IMR-90 (cell line): Measurements from ENCODE around the gene NAV2. TPM values are rescaled to one million over a fixed set of nuclear protein-coding genes. Genes with fewer than 3 reads are reported as not detected.

Experiments used
- ATAC-seq: fragments of 200-7000 bp; cut with Tn5 transposase; 2 replicates; pipeline ENCODE4 v1.9.1; 2020; ENCODE audit warnings: low read depth, mild to moderate bottlenecking, moderate library complexity
- BruUV-seq: library from RNA; stranded (reverse); fragments of 400-500 nt; replicated peaks from 2 replicates; lab custom pipeline; 2021; lab: Mats Ljungman, UMichigan
- CTCF ChIA-PET: fragments of 300-600 bp; formaldehyde crosslinking; extraction: SDS; loops from one replicate; lab custom pipeline; 2021; ENCODE audit warnings: antibody characterized with exemption; lab: Yijun Ruan, JAX
- POLR2A ChIA-PET: fragments of 300-600 bp; sonication (Branson Sonifier 250); formaldehyde crosslinking; loops from one replicate; lab custom pipeline; 2022; ENCODE audit warnings: antibody characterized with exemption; ENCODE audit not compliant: unreplicated experiment; lab: Charles Lee
- DNase-seq: peaks from one replicate; pipeline ENCODE4 v3.0.0; 2013
- H2AFZ ChIP-seq: replicated peaks from 2 replicates; pipeline ENCODE3; 2013; ENCODE audit warnings: low read length, mild to moderate bottlenecking; ENCODE audit not compliant: poor library complexity
- H2AK5ac ChIP-seq: 2 replicates; pipeline ENCODE4 v1.6.1; 2013; ENCODE audit warnings: low read depth, low read length, inconsistent platforms
- H2AK9ac ChIP-seq: replicated peaks from 2 replicates; pipeline ENCODE3; 2013; ENCODE audit warnings: mild to moderate bottlenecking, low read depth, low read length, moderate library complexity; ENCODE audit not compliant: poor library complexity
- H2BK120ac ChIP-seq: 2 replicates; pipeline ENCODE4 v1.6.1; 2013; ENCODE audit warnings: low read depth, low read length, inconsistent platforms
- H2BK15ac ChIP-seq: 3 replicates; pipeline ENCODE4 v1.6.1; 2013; ENCODE audit warnings: low read depth, low read length, inconsistent platforms
- H2BK20ac ChIP-seq: 2 replicates; pipeline ENCODE4 v1.6.1; 2013; ENCODE audit warnings: low read depth, mild to moderate bottlenecking, inconsistent platforms, low read length, moderate library complexity
- H2BK5ac ChIP-seq: 2 replicates; pipeline ENCODE4 v1.6.1; 2013; ENCODE audit warnings: mild to moderate bottlenecking, low read depth, low read length, inconsistent platforms; ENCODE audit not compliant: poor library complexity, severe bottlenecking
- H3K14ac ChIP-seq: replicated peaks from 2 replicates; pipeline ENCODE4 v1.6.1; 2013; ENCODE audit warnings: low read depth, low read length, inconsistent platforms
- H3K18ac ChIP-seq: 2 replicates; pipeline ENCODE4 v1.6.1; 2013; ENCODE audit warnings: low read depth, low read length, control low read depth
- H3K23ac ChIP-seq: 2 replicates; pipeline ENCODE4 v1.6.1; 2013; ENCODE audit warnings: low read depth, low read length, inconsistent platforms
- H3K27ac ChIP-seq: 2 replicates; pipeline ENCODE4 v1.5.1; 2013; ENCODE audit warnings: mild to moderate bottlenecking, control low read depth, low read length; ENCODE audit not compliant: insufficient read depth
- H3K27me3 ChIP-seq: 2 replicates; pipeline ENCODE4 v1.6.1; 2013; ENCODE audit warnings: low read length; ENCODE audit not compliant: control insufficient read depth, insufficient read depth
- H3K36me3 ChIP-seq: 2 replicates; pipeline ENCODE4 v1.6.1; 2013; ENCODE audit warnings: low read length, mixed read lengths; ENCODE audit not compliant: control insufficient read depth, insufficient read depth
- H3K4ac ChIP-seq: 2 replicates; pipeline ENCODE4 v1.6.1; 2013; ENCODE audit warnings: low read depth, low read length, inconsistent platforms
- H3K4me1 ChIP-seq: 2 replicates; pipeline ENCODE4 v1.6.1; 2013; ENCODE audit warnings: low read length, mixed read lengths; ENCODE audit not compliant: control insufficient read depth, insufficient read depth
- H3K4me2 ChIP-seq: 2 replicates; pipeline ENCODE4 v1.6.1; 2013; ENCODE audit warnings: low read depth, mild to moderate bottlenecking, control low read depth, low read length, moderate library complexity
- H3K4me3 ChIP-seq: 2 replicates; pipeline ENCODE4 v1.5.1; 2013; ENCODE audit warnings: low read depth, mild to moderate bottlenecking, control low read depth, low read length, moderate library complexity; ENCODE audit not compliant: insufficient read depth
- H3K56ac ChIP-seq: 2 replicates; pipeline ENCODE4 v1.6.1; 2013; ENCODE audit warnings: low read length, inconsistent platforms; ENCODE audit not compliant: insufficient read depth; ENCODE audit errors: extremely low read depth
- H3K79me1 ChIP-seq, 2 experiments: 2 replicates each; pipeline ENCODE4 v1.6.1; 2013; ENCODE audit warnings: low read length in 2 of 2, inconsistent platforms in 1 of 2, low read depth in 1 of 2
- H3K9ac ChIP-seq: 2 replicates; pipeline ENCODE4 v1.6.1; 2013; ENCODE audit warnings: low read depth, low read length, control low read depth
- H3K9me1 ChIP-seq: 2 replicates; pipeline ENCODE4 v1.6.1; 2013; ENCODE audit warnings: low read length, inconsistent platforms; ENCODE audit not compliant: insufficient read depth
- H3K9me3 ChIP-seq: 2 replicates; pipeline ENCODE4 v1.6.1; 2013; ENCODE audit warnings: low read length; ENCODE audit not compliant: control insufficient read depth, insufficient read depth
- H4K20me1 ChIP-seq: 2 replicates; pipeline ENCODE4 v1.6.1; 2013; ENCODE audit warnings: low read length, inconsistent platforms; ENCODE audit not compliant: insufficient read depth
- H4K5ac ChIP-seq: 2 replicates; pipeline ENCODE4 v1.6.1; 2013; ENCODE audit warnings: mild to moderate bottlenecking, low read depth, low read length, control low read depth
- H4K8ac ChIP-seq, 2 experiments: 2 replicates each; pipeline ENCODE4 v1.6.1; 2013; ENCODE audit warnings: low read depth in 2 of 2, low read length in 2 of 2, control low read depth in 1 of 2, inconsistent platforms in 1 of 2
- H4K91ac ChIP-seq: 2 replicates; pipeline ENCODE4 v1.6.1; 2013; ENCODE audit warnings: low read depth, low read length, inconsistent platforms; ENCODE audit not compliant: insufficient read depth
- MAFK ChIP-seq: IDR thresholded peaks from 2 replicates; pipeline ENCODE4 v1.6.1; 2012; ENCODE audit warnings: low read depth, low read length, improper control_type of control experiment
- WGBS, 2 experiments: methylation state at CpG; one replicate each; pipeline versions ENCODE4 v1.1.5 to v1.1.7; 2013; ENCODE audit warnings: missing lambda C conversion rate in 2 of 2; ENCODE audit not compliant: insufficient read length in 1 of 2; ENCODE audit errors: extremely low coverage in 2 of 2; 5-methylcytosine and 5-hydroxymethylcytosine counted together
- dilution Hi-C: fragments of 300-500 bp; cut with HindIII; formaldehyde crosslinking; loops from one replicate; pipeline ENCODE4 v1.14.3; 2018; ENCODE audit warnings: low sequenced_read_pairs; ENCODE audit not compliant: unreplicated experiment
- in situ Hi-C: fragments of 300-500 bp; cut with MboI; formaldehyde crosslinking; loops from 3 replicates; pipeline ENCODE4 v1.14.3; 2019; ENCODE audit warnings: low sequenced_read_pairs, inconsistent platforms, mixed read lengths
- intact Hi-C: fragments of 100-400 bp; cut with micrococcal nuclease; formaldehyde crosslinking; loops from 2 replicates; pipeline ENCODE4 v1.10.0; 2022
- polyA plus RNA-seq, 3 experiments: library from polyadenylated mRNA; depleted of rRNA; stranded (reverse); fragments of >200 nt; gene quantifications; 2 replicates each; pipeline ENCODE4 v1.2.3, GENCODE V29; 2012; ENCODE audit warnings: low replicate concordance in 1 of 3
- total RNA-seq: library from RNA; depleted of rRNA; stranded (reverse); fragments of >200 nt; gene quantifications from 2 replicates; pipeline ENCODE4 v1.2.3, GENCODE V29; 2012

NAV2 gene
- total and polyA plus RNA-seq, 2 of the 4 experiments (the other 2 are of a cell fraction) = 4.5 to 12.6 TPM

GRCh38 chr11:20075627-20076026 lies 363.0 kb downstream of the NAV2 start:
- Histone ChIP-seq H2BK20ac (no peak overlapping the region), H3K9ac (no peak overlapping the region), H3K4me1 (no peaks in the 10 kb centered on the region), H4K20me1 (no peaks in the 10 kb centered on the region), H2AK5ac (no peak overlapping the region), H3K56ac (no peak overlapping the region), H3K4me3 (no peak overlapping the region), H3K23ac (no peak overlapping the region), H3K27ac (no peak overlapping the region), H2BK15ac (no peak overlapping the region), H2BK5ac (no peak overlapping the region), H3K4me2 (no peak overlapping the region), H3K4ac (no peak overlapping the region), H3K14ac (no peak overlapping the region), H3K27me3 (no peaks in the 10 kb centered on the region), H4K5ac (no peak overlapping the region), H3K9me3 (no peaks in the 10 kb centered on the region), H4K8ac (no peak overlapping the region), H4K91ac (no peak overlapping the region), H3K9me1 (no peaks in the 10 kb centered on the region), H2BK120ac (no peak overlapping the region), H3K36me3 (peaks cover 23% of the 10 kb centered on the region), H3K79me1 (peaks cover 0 to 3% of the 10 kb centered on the region in 2 experiments; a peak in 1 of 4 replicates), H2AFZ (no peak overlapping the region), H2AK9ac (no peak overlapping the region), H3K18ac (no peak overlapping the region)
- ChIA-PET POLR2A (no interaction called here), CTCF (interaction anchor here (0.7 kb wide), 1 partner anchor 49 kb away, joined by 3 read pairs; no protein-coding TSS in a partner anchor)
- intact Hi-C loops = no loop called here
- no peak for DNase-seq
- in situ Hi-C loops = no loop called here
- WGBS, 2 experiments = 59% methylated on average over 3 of the region's 4 CpGs; no CpG with 5 or more reads in 1 of the 2 experiments
- ATAC-seq = no peak
- dilution Hi-C loops = no loop called here
- no peak for TF ChIP-seq MAFK
- BruUV-seq = no TSS peak
